HCT116 (cell line): ENCODE results near the gene TNIK. TPM values are rescaled to one million over a fixed set of nuclear protein-coding genes. Genes with fewer than 3 reads are reported as not detected.

Experiments used
- ATAC-seq: fragments of 200-7000 bp; cut with Tn5 transposase; 2 replicates; pipeline ENCODE4 v1.9.1; 2020; ENCODE audit warnings: mild to moderate bottlenecking, moderate library complexity
- BruUV-seq: library from RNA; stranded (reverse); fragments of 400-500 nt; replicated peaks from 2 replicates; lab custom pipeline; 2021; lab: Mats Ljungman, UMichigan
- CTCF ChIA-PET: fragments of 300-600 bp; sonication (Branson Sonifier 250); formaldehyde crosslinking; loops from one replicate; lab custom pipeline; 2021; ENCODE audit warnings: antibody characterized with exemption; lab: Charles Lee
- POLR2A ChIA-PET: fragments of 300-600, 350-600 bp; sonication (Branson Sonifier 250); formaldehyde crosslinking; loops from one replicate; lab custom pipeline; 2021; ENCODE audit warnings: antibody characterized with exemption; lab: Charles Lee
- RAD21 ChIA-PET, 2 experiments: fragments of 300-600 bp; sonication (Branson Sonifier 250); formaldehyde crosslinking; loops; one replicate each; lab custom pipeline; 2023; ENCODE audit warnings: low total read pairs in 2 of 2; ENCODE audit not compliant: uncharacterized antibody in 2 of 2, unreplicated experiment in 2 of 2, low non-redundant PET in 1 of 2; lab: Charles Lee
- DNase-seq: peaks from one replicate; pipeline ENCODE4 v3.0.0-alpha.2; 2010; ENCODE audit warnings: low read depth, low spot score
- H2AFZ ChIP-seq: fragments of 200-600 bp; shearing (Covaris generic), sonication (generic); 2 replicates; pipeline ENCODE4 v1.6.1; 2017; ENCODE audit warnings: low read depth, mixed run types, mixed read lengths, antibody characterized with exemption, low read length; ENCODE audit not compliant: poor library complexity, severe bottlenecking
- H3K27ac ChIP-seq: 2 replicates; pipeline ENCODE4 v1.5.1; 2012; ENCODE audit warnings: low read depth, low read length
- H3K27me3 ChIP-seq: fragments of 200-600 bp; sonication (generic); 2 replicates; pipeline ENCODE4 v1.6.1; 2016; ENCODE audit warnings: mixed run types, low read length, mixed read lengths; ENCODE audit not compliant: insufficient read depth
- H3K36me3 ChIP-seq, 2 experiments: fragments of 200-500 bp in 1 of 2; fragments of 200-600 bp in 1 of 2; sonication (Bioruptor generic) in 1 of 2; sonication (generic) in 1 of 2; 2 replicates each; pipeline versions ENCODE4 v1.5.1 to v1.6.1; 2014 to 2016; ENCODE audit warnings: low read length in 2 of 2, inconsistent platforms in 1 of 2, mixed read lengths in 1 of 2, mixed run types in 1 of 2; ENCODE audit not compliant: insufficient read depth in 2 of 2, control insufficient read depth in 1 of 2
- H3K4me1 ChIP-seq, 2 experiments: fragments of 200-600 bp in 1 of 2; sonication (generic) in 1 of 2; 2 replicates each; pipeline versions ENCODE4 v1.5.1 to v1.6.1; 2012 to 2017; ENCODE audit warnings: low read length in 2 of 2, inconsistent platforms in 1 of 2, mild to moderate bottlenecking in 1 of 2, mixed read lengths in 1 of 2, mixed run types in 1 of 2, moderate library complexity in 1 of 2; ENCODE audit not compliant: insufficient read depth in 2 of 2, control insufficient read depth in 1 of 2
- H3K4me2 ChIP-seq: fragments of 200-600 bp; sonication (generic); 2 replicates; pipeline ENCODE4 v1.6.1; 2017; ENCODE audit warnings: mixed run types, low read length, mixed read lengths
- H3K4me3 ChIP-seq, 2 experiments: fragments of 200-600 bp in 1 of 2; sonication (generic) in 1 of 2; replicated peaks in 1 of 2; 2 replicates each; pipeline ENCODE4 v1.5.1; 2011 to 2016; ENCODE audit warnings: low read length in 2 of 2, control low read depth in 1 of 2, low read depth in 1 of 2, mild to moderate bottlenecking in 1 of 2, mixed read lengths in 1 of 2, mixed run types in 1 of 2
- H3K79me2 ChIP-seq: fragments of 200-600 bp; sonication (generic); 2 replicates; pipeline ENCODE4 v1.6.1; 2017; ENCODE audit warnings: mild to moderate bottlenecking, mixed run types, low read length, moderate library complexity, mixed read lengths; ENCODE audit not compliant: insufficient read depth
- H3K9ac ChIP-seq: fragments of 200-600 bp; sonication (generic); 2 replicates; pipeline ENCODE4 v1.6.1; 2016; ENCODE audit warnings: low read length, mixed read lengths
- H3K9me2 ChIP-seq: fragments of 200-600 bp; sonication (generic), shearing (Covaris generic); 2 replicates; pipeline ENCODE4 v1.6.1; 2017; ENCODE audit warnings: mixed run types, mild to moderate bottlenecking, moderate library complexity; ENCODE audit not compliant: insufficient read depth
- H3K9me3 ChIP-seq, 2 experiments: fragments of 200-500 bp in 1 of 2; fragments of 200-600 bp in 1 of 2; sonication (Bioruptor generic) in 1 of 2; sonication (generic) in 1 of 2; 2 replicates each; pipeline ENCODE4 v1.6.1; 2014 to 2017; ENCODE audit warnings: low read length in 2 of 2, mixed read lengths in 2 of 2, inconsistent platforms in 1 of 2, low read depth in 1 of 2, mild to moderate bottlenecking in 1 of 2, mixed run types in 1 of 2, moderate library complexity in 1 of 2; ENCODE audit not compliant: control insufficient read depth in 1 of 2, insufficient read depth in 1 of 2
- H4K20me1 ChIP-seq: fragments of 200-600 bp; sonication (generic), shearing (Covaris generic); 2 replicates; pipeline ENCODE4 v1.6.1; 2017; ENCODE audit warnings: mixed run types, mild to moderate bottlenecking, moderate library complexity; ENCODE audit not compliant: insufficient read depth
- CBX3 ChIP-seq: IDR thresholded peaks from 2 replicates; pipeline ENCODE4 v1.6.1; 2012; ENCODE audit warnings: low read depth
- CTCF ChIP-seq, 3 experiments: fragments of 200-600 bp in 1 of 3; sonication (generic) in 1 of 3; IDR thresholded peaks in 2 of 3; conservative IDR thresholded peaks in 1 of 3; 2 replicates each; pipeline ENCODE4 v1.5.1; 2012 to 2017; ENCODE audit warnings: low read depth in 2 of 3, low read length in 2 of 3, antibody characterized with exemption in 1 of 3, borderline replicate concordance in 1 of 3, control low read depth in 1 of 3, mild to moderate bottlenecking in 1 of 3, mixed read lengths in 1 of 3, mixed run types in 1 of 3, moderate library complexity in 1 of 3; ENCODE audit not compliant: insufficient read depth in 1 of 3
- ELF1 ChIP-seq: IDR thresholded peaks from 2 replicates; pipeline ENCODE4 v1.6.1; 2012; ENCODE audit warnings: low read depth, borderline replicate concordance
- EZH2phosphoT487 ChIP-seq: fragments of 200-600 bp; IDR thresholded peaks from 2 replicates; pipeline ENCODE4 v1.6.1; 2018; ENCODE audit warnings: antibody characterized with exemption, borderline replicate concordance
- FOSL1 ChIP-seq: IDR thresholded peaks from 2 replicates; pipeline ENCODE4 v1.6.1; 2012; ENCODE audit warnings: low read depth
- JUND ChIP-seq: IDR thresholded peaks from 2 replicates; pipeline ENCODE4 v1.6.1; 2012
- SRF ChIP-seq: IDR thresholded peaks from 2 replicates; pipeline ENCODE4 v1.6.1; 2012; ENCODE audit warnings: low read depth
- TCF7L2 ChIP-seq: IDR thresholded peaks from 2 replicates; pipeline ENCODE4 v1.7.0; 2011; ENCODE audit warnings: borderline replicate concordance, inconsistent platforms; ENCODE audit not compliant: insufficient read depth, insufficient read length; ENCODE audit errors: extremely low read depth
- YY1 ChIP-seq: IDR thresholded peaks from 2 replicates; pipeline ENCODE4 v1.6.1; 2011; ENCODE audit warnings: low read length, low read depth, moderate library complexity, mild to moderate bottlenecking; ENCODE audit not compliant: insufficient replicate concordance; ENCODE audit errors: extremely low read depth
- ZNF274 ChIP-seq: fragments of 200-500 bp; sonication (Bioruptor generic); IDR thresholded peaks from 2 replicates; pipeline ENCODE4 v1.6.1; 2014; ENCODE audit warnings: mild to moderate bottlenecking, low read depth, low read length, inconsistent platforms
- intact Hi-C: fragments of 100-400 bp; cut with micrococcal nuclease; formaldehyde crosslinking; loops from 2 replicates; pipeline ENCODE4 v1.10.0; 2022
- total RNA-seq: library from RNA; stranded (reverse); gene quantifications from one replicate; pipeline ENCODE4 v1.2.1, GENCODE V29; 2021; ENCODE audit not compliant: unreplicated experiment
- TF ChIP-seq, protein P1 (sequence below): IDR thresholded peaks from 2 replicates; pipeline ENCODE4 v1.6.1; 2012; ENCODE audit warnings: low read depth
- TF ChIP-seq, protein P2 (sequence below): IDR thresholded peaks from 2 replicates; pipeline ENCODE4 v1.6.1; 2012

Gene TNIK
- total RNA-seq, 1 experiment from 2014 or later = 24.1 TPM

DNA sequence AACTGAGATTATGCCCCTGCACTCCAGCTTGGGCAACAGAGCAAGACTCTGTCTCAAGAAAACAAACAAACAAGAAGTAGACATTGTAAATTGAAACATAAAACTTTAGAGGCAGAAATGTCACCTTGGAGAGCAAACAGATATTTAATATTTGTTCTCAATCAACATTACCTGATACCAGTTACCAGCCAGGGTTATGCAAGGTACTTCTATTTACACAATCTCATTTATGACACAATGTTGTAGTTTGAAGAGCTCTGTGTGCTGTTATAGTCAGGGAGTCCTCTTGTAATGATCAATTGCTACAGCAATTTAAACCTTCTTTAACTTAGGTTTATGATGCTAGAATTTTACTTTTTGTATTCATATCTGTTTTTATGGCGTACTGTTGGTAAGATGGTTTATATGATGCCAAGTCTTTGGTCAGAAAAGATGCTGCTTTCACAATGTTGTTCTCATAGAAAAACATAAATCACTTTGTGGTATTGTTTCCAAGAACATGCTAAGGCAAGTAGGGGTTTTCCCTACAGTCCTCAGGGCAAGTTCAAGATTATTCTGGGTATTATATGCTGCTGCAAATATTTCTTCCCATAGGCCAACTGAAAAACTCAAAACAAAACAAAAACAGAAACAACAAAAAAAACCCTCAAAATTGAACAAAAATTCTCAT lies 173.5 kb downstream of the TNIK start:
- ChIA-PET CTCF (no interaction called here), RAD21 (no interaction called here), POLR2A (no interaction called here)
- Histone ChIP-seq H3K4me1 (peaks cover 17 to 19% of the 10 kb centered on the region in 2 experiments), H3K9me2 (no peaks in the 10 kb centered on the region), H3K9me3 (no peaks in the 10 kb centered on the region), H3K4me2 (no peak overlapping the region), H3K27me3 (no peaks in the 10 kb centered on the region), H3K4me3 (no peak overlapping the region), H3K79me2 (no peaks in the 10 kb centered on the region), H3K27ac (no peak overlapping the region), H3K9ac (no peak overlapping the region), H2AFZ (no peak overlapping the region), H4K20me1 (no peaks in the 10 kb centered on the region), H3K36me3 (no peaks in the 10 kb centered on the region)
- intact Hi-C loops = no loop called here
- DNase-seq (no peak), ATAC-seq (no peak)
- BruUV-seq = no TSS peak
- TF ChIP-seq JUND (no peak), CTCF (IDR thresholded peaks at IDR 0.05 in 2 of 3, conservative IDR thresholded peaks at IDR 0.05 in 1 of 3; ENCODE audit: borderline replicate concordance in 1 of 3, insufficient read depth in 1 of 3, low read depth in 2 of 3, low read length in 2 of 3) (no peak), ELF1 (no peak), EZH2phosphoT487 (no peak), SRF (no peak), FOSL1 (no peak), TCF7L2 (no peak), CBX3 (no peak), YY1 (no peak), ZNF274 (no peak)
- TF ChIP-seq, protein P1, sequence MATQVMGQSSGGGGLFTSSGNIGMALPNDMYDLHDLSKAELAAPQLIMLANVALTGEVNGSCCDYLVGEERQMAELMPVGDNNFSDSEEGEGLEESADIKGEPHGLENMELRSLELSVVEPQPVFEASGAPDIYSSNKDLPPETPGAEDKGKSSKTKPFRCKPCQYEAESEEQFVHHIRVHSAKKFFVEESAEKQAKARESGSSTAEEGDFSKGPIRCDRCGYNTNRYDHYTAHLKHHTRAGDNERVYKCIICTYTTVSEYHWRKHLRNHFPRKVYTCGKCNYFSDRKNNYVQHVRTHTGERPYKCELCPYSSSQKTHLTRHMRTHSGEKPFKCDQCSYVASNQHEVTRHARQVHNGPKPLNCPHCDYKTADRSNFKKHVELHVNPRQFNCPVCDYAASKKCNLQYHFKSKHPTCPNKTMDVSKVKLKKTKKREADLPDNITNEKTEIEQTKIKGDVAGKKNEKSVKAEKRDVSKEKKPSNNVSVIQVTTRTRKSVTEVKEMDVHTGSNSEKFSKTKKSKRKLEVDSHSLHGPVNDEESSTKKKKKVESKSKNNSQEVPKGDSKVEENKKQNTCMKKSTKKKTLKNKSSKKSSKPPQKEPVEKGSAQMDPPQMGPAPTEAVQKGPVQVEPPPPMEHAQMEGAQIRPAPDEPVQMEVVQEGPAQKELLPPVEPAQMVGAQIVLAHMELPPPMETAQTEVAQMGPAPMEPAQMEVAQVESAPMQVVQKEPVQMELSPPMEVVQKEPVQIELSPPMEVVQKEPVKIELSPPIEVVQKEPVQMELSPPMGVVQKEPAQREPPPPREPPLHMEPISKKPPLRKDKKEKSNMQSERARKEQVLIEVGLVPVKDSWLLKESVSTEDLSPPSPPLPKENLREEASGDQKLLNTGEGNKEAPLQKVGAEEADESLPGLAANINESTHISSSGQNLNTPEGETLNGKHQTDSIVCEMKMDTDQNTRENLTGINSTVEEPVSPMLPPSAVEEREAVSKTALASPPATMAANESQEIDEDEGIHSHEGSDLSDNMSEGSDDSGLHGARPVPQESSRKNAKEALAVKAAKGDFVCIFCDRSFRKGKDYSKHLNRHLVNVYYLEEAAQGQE = no peak
- TF ChIP-seq, protein P2, sequence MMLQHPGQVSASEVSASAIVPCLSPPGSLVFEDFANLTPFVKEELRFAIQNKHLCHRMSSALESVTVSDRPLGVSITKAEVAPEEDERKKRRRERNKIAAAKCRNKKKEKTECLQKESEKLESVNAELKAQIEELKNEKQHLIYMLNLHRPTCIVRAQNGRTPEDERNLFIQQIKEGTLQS = no peak
